ENCODE results near the gene C2CD4D.
"Not testable (repeated sequence)": the region's sequence is repeated elsewhere in the genome, so short reads cannot be mapped to it uniquely, and the experiment has no call there.

C2CD4D gene

GRCh38 chr1:151839457-151840403 is at the start of gene C2CD4D:
Gene C2CD4D (minus strand): TSS chr1:151839820. CDS start chr1:151838989, 831 bp downstream.
- peak in 1 of 2 donors; percentile 40 for DNase-seq (ENCODE audit: low read depth in 2 of 2, low spot score in 1 of 2)

DNA sequence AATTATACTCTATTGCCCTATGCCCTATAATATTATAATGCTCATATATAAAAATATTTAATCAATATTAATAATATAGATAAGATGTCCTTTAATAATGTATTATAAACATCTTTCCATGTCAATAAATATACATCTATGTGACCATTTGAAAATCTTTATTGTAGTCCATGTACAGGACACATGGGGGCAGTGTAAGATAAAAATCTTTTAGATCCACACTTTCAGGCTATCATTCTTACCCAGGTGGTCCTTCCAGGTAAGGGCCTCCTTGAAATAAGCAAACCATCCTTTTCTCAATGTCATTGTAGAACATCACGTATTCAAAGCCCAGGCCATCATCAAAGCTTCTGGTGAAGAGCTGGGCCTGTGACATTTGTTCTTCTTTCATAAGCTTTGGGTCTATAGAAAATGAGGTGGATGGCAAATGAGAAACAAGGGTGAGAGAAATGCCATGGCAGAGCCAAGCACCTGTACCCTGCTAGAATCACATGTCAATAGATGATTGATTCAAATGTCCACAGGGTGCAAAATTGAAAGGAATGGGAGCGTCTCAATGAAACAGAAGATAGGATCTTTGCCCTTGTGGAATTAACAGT is 49.5 kb upstream of the C2CD4D start:
- DNase-seq (ENCODE audit: low read depth in 2 of 2, low spot score in 1 of 2): no peak

GRCh38 chr1:151887028-151887427 is 47.4 kb upstream of the C2CD4D start:
- DNase-seq (ENCODE audit: low read depth in 2 of 2, low spot score in 1 of 2): no peak

- DNase-seq (ENCODE audit: low read depth in 2 of 2, low spot score in 1 of 2): no peak
These were observed 45.9 kb upstream of the C2CD4D start for GRCh38 chr1:151885479-151885878.

- not testable (repeated sequence) for DNase-seq (ENCODE audit: low read depth in 2 of 2, low spot score in 1 of 2)
These were observed 45.3 kb upstream of the C2CD4D start for GRCh38 chr1:151884879-151885278.

GRCh38 chr1:151884445-151884844 is 44.8 kb upstream of the C2CD4D start:
- DNase-seq (ENCODE audit: low read depth in 2 of 2, low spot score in 1 of 2): not testable (repeated sequence)

DNA sequence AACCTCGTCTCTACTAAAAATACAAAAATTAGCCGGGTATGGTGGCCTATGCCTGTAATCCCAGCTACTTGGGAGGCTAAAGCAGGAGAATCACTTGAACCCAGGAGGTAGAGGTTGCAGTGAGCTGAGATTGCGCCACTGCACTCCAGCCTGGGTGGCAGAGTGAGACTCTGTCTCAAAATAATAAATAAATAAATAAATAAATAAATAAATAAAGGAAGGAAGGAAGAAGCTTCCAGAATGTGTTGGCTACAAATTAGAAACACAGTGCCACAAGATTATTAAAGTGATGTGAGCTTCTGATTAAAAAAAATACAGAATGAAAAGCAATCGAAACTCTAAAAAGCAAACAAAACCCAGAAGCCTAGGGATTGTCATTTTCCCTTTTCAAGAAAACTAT is 44.3 kb upstream of the C2CD4D start:
- DNase-seq (ENCODE audit: low read depth in 2 of 2, low spot score in 1 of 2): not testable (repeated sequence)

DNA sequence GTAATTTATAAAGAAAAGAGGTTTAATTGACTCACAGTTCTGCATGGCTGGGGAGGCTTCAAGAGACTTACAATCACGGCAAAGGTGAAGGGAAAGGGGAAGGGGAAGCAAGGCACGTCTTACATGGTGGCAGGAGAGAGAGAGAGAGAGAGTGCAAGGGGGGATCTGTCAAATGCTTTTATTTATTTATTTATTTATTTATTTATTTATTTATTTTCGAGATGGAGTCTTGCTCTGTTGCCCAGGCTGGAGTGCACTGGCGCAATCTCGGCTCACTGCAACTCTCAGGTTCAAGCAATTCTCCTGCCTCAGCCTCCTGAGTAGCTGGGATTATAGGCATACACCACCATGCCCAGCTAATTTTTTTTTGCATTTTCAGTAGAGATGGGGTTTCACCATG is 43.3 kb upstream of the C2CD4D start:
- not testable (repeated sequence) for DNase-seq (ENCODE audit: low read depth in 2 of 2, low spot score in 1 of 2)

- DNase-seq (ENCODE audit: low read depth in 2 of 2, low spot score in 1 of 2): no peak
These were observed 42.8 kb upstream of the C2CD4D start for GRCh38 chr1:151882466-151882865.

GRCh38 chr1:151881479-151881878 is 41.9 kb upstream of the C2CD4D start:
- DNase-seq (ENCODE audit: low read depth in 2 of 2, low spot score in 1 of 2): no peak

DNA sequence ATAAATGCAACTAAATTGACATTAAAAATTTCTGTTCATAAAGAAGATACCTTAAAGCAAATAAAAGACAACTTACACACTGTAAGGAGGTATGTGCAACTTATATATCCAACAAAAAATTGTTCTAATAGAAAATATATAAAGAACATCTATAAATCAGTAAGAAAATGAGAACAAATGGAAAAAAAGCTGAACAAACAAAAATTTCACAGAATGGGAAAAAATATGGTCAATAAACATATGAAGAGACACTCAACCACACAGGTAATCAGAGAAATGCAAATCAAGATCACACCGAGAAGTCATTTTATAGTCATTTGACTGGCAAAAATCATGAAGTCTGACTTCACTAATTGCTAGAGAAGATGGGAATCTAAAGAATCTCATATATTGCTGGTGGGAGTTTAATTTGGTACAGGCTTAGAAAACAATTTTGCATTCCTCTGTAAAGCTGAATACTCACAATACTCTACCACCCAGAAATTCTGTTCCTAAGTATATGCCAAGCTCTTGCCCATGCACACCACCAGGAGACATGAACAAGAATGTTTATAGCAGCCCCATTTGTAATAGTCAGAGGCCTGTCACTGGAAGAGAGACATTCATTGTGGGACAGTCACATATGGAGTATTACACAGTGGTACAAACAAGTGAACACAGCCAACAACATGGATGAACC is 35.9 kb upstream of the C2CD4D start:
- no peak for DNase-seq (ENCODE audit: low read depth in 2 of 2, low spot score in 1 of 2)

- not testable (repeated sequence) for DNase-seq (ENCODE audit: low read depth in 2 of 2, low spot score in 1 of 2)
These were observed 33.2 kb upstream of the C2CD4D start for GRCh38 chr1:151872776-151873175.

DNA sequence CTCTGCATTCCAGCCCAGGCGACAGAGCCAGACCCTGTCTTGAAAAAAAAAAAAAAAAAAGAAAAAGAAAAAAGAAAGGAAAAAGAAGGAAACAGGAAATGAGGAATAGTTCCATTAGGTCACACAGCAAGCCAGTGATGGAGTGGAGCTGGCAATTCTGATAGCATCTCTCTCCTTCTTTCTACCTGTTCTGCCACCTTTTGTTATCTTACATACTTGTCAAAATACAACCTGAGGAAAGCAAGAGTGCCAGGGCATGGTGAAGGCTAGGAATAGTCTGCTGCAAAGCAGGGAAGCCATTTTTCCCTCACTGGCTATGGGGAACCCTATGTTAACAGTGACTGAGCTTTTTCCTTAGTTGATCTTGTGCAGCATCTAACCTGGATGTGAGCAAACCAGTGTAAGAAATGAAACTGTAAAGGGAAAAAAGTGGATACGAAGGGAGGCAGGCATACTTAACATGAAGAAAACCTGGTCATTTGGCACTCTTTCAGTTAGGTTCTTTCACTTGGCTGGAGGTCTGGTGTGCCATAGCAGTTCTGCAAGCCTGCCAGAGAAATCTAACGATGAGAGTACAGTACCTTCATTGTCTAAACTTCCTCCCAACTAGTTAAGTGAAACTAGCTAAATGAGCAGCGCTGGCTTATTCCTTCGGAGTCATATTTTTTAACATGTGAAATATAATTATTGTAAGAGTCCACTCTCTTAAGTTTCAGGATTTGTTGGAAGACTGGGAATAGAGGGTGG is 31.8 kb upstream of the C2CD4D start:
- no peak for DNase-seq (ENCODE audit: low read depth in 2 of 2, low spot score in 1 of 2)

- no peak for DNase-seq (ENCODE audit: low read depth in 2 of 2, low spot score in 1 of 2)
These were observed 28.9 kb upstream of the C2CD4D start for GRCh38 chr1:151868486-151868885.

DNA sequence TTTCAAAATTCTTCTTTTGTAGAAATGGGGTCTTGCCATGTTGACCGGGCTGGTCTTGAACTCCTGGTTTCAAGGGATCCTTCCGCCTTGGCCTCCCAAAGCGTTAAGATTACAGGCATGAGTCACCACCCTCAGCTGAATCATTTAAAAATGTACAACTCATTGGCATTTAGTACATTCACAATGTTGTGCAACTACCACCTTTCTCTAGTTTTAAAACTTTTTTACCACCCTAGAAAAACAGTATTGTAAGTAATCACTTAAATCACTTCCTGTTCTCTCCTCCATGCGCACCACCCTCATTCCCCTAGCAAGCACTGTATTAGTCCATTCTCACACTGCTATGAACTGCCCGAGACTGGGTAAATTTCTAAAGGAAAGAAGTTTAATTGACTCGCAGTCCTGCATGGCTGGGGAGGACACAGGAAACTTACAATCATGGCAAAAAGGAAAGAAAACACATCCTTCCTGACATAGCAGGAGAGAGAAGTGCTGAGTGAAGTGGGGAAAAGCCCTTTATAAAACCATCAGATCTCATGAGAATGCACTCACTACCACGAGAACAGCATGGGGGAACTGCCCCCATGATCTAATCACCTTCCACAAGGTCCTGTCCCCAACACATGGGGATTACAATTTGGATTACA is 28.3 kb upstream of the C2CD4D start:
- DNase-seq (ENCODE audit: low read depth in 2 of 2, low spot score in 1 of 2): no peak

DNA sequence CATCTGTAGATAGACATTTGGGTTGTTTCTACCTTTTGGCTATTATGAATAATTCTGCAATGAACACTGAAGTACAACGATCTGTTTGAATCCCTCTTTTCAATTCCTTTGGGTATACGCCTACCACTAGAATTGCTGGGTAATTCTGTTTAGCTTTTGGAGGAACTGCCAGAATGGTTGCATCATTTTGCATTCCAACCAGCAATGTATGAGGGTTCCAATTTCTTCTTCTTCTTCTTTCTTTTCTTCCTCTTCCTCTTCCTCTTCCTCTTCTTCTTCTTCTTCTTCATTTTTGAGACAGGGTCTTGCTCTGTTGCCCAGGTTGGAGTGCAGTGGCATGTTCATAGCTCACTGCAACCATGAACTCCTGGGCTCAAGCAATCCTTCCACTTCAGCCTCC is 27.7 kb upstream of the C2CD4D start:
- DNase-seq (ENCODE audit: low read depth in 2 of 2, low spot score in 1 of 2): no peak

DNA sequence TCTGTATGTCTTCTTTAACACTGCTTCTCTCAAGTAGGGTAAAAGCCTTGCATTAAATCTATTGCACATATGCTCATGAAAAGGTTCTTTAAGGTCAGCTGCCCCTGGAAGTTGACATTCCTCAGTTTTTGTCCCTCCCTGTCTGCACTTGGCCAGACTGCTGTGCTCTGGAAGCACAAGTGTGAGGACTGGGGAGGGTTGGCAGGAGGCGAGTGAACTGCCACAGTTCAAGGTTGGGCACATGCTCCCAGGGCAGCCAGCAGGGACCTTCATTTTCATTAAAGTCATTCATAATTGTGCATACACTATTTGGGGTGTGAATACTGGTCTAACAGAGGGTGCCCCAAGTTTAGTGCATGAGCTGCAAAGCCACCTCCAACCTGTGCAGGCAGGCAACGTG is 24.8 kb upstream of the C2CD4D start:
- no peak for DNase-seq (ENCODE audit: low read depth in 2 of 2, low spot score in 1 of 2)

GRCh38 chr1:151862604-151863003 is 23.0 kb upstream of the C2CD4D start:
- DNase-seq (ENCODE audit: low read depth in 2 of 2, low spot score in 1 of 2): no peak

DNA sequence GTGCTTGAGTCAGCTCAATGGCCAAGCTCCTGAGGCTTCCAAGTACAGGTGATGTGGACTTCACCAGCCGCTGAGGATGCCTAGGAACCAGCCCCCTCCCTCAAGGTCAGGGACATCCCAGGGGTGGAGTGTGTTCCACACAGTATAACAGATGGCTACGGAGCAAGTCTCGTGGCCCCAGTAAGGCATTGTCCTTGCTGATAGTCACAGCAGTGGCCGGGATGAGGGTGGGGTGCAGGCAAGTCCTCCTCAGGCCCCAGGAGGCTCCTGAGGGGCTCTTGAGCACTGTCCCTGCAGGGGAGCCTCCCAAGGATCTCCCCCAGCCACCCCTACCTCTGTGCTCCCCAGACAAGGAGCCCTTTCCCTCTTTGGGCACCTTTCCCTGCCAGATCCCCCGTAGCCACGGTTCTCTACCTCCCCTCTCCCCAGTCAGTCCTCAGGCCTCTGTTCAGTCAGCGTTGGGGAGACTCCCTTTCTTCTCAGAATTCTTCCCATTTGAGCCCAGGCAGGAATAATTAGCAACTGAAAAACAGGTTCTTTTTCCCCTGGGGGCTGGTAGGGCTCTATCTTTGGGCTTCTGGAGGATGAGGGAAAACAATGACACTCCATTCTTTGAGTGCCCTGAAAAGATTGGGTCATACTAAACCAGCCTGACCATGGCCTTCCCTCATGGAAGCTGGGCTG is 21.0 kb upstream of the C2CD4D start:
- DNase-seq (ENCODE audit: low read depth in 2 of 2, low spot score in 1 of 2): no peak

- no peak for DNase-seq (ENCODE audit: low read depth in 2 of 2, low spot score in 1 of 2)
These were observed 20.3 kb upstream of the C2CD4D start for GRCh38 chr1:151859891-151860293.
